Osteoblast (primary cell): ENCODE data around the gene IGSF11. TPM values are rescaled to one million over a fixed set of nuclear protein-coding genes. Genes with fewer than 3 reads are reported as not detected.

ENCODE experiments used
- DNase-seq: peaks from one replicate; pipeline ENCODE4 v3.0.0; 2011; ENCODE audit warnings: low spot score, mixed read lengths; ENCODE audit not compliant: insufficient read length; ENCODE audit errors: missing footprints
- H2AFZ ChIP-seq: 2 replicates; pipeline ENCODE4 v1.6.0; 2011; ENCODE audit warnings: mild to moderate bottlenecking, low read length
- H3K27ac ChIP-seq: 2 replicates; pipeline ENCODE4 v1.5.1; 2011; ENCODE audit warnings: mild to moderate bottlenecking, low read depth, low read length, moderate library complexity
- H3K27me3 ChIP-seq: 2 replicates; pipeline ENCODE4 v1.6.0; 2012; ENCODE audit warnings: mild to moderate bottlenecking, control low read depth, inconsistent platforms, low read length, moderate library complexity; ENCODE audit not compliant: insufficient read depth
- H3K36me3 ChIP-seq: 2 replicates; pipeline ENCODE4 v1.5.1; 2011; ENCODE audit warnings: mild to moderate bottlenecking, low read length, control low read depth, moderate library complexity; ENCODE audit not compliant: insufficient read depth
- H3K4me1 ChIP-seq: 2 replicates; pipeline ENCODE4 v1.5.1; 2011; ENCODE audit warnings: mild to moderate bottlenecking, low read length, control low read depth, moderate library complexity; ENCODE audit not compliant: insufficient read depth
- H3K4me2 ChIP-seq: 2 replicates; pipeline ENCODE4 v1.6.0; 2011; ENCODE audit warnings: mild to moderate bottlenecking, low read length; ENCODE audit not compliant: insufficient read depth
- H3K4me3 ChIP-seq: fragments of 200-600 bp; sonication (generic); 3 replicates; pipeline ENCODE4 v1.5.1; 2012; ENCODE audit warnings: mild to moderate bottlenecking, low read length, inconsistent platforms; ENCODE audit not compliant: insufficient read depth
- H3K79me2 ChIP-seq: 2 replicates; pipeline ENCODE4 v1.6.0; 2012; ENCODE audit warnings: mild to moderate bottlenecking, low read length, control low read depth, inconsistent platforms; ENCODE audit not compliant: insufficient read depth
- H3K9me3 ChIP-seq: 2 replicates; pipeline ENCODE4 v1.5.1; 2011; ENCODE audit warnings: low read depth, low read length, control low read depth
- H4K20me1 ChIP-seq: 2 replicates; pipeline ENCODE4 v1.6.0; 2012; ENCODE audit warnings: mild to moderate bottlenecking, low read length, control low read depth; ENCODE audit not compliant: insufficient read depth
- CTCF ChIP-seq: IDR thresholded peaks from 2 replicates; pipeline ENCODE4 v1.5.1; 2011; ENCODE audit warnings: mild to moderate bottlenecking, low read depth, low read length, moderate library complexity; ENCODE audit errors: extremely low read depth
- total RNA-seq: library from RNA; depleted of rRNA; stranded (reverse); fragments of >200 nt; gene quantifications from 2 replicates; pipeline ENCODE4 v1.2.3, GENCODE V29; 2012

Gene IGSF11
- total RNA-seq, 1 donor: 0.36 TPM

DNA sequence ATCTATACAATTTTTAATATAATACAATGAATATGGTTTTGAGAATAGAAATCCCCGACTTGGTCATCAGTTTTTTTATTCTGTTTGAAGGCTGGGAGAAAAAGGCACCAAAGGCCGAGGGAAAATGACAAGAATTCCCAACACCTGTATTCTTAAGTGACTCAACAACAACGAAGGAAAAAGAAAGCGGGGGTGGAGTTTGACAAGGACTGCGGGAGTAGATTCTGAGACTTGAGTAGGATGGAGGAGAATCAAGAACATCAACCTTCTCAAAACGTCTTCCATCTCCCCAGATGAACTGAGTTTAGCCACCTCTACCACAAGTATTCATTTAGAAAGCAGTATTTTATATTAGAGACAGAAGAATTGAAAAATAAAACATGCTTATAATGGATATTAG lies 107.2 kb downstream of the IGSF11 start:
- no peaks in the 10 kb centered on the region for H3K9me3 ChIP-seq
- no peak overlapping the region for H2AFZ ChIP-seq
- H3K4me2 ChIP-seq: no peak overlapping the region
- H3K27ac ChIP-seq: no peak overlapping the region
- H3K79me2 ChIP-seq: no peaks in the 10 kb centered on the region
- no peaks in the 10 kb centered on the region for H4K20me1 ChIP-seq
- H3K4me3 ChIP-seq: no peak overlapping the region
- no peak for TF ChIP-seq CTCF
- H3K36me3 ChIP-seq: no peaks in the 10 kb centered on the region
- no peaks in the 10 kb centered on the region for H3K27me3 ChIP-seq
- DNase-seq: no peak
- H3K4me1 ChIP-seq: no peaks in the 10 kb centered on the region

GRCh38 chr3:118912188-118912587 lies 122.5 kb downstream of the IGSF11 start:
- Histone ChIP-seq H3K9me3 (no peaks in the 10 kb centered on the region), H3K27ac (no peak overlapping the region), H3K4me2 (no peak overlapping the region), H3K4me1 (no peaks in the 10 kb centered on the region), H3K4me3 (no peak overlapping the region), H2AFZ (no peak overlapping the region), H4K20me1 (no peaks in the 10 kb centered on the region), H3K27me3 (no peaks in the 10 kb centered on the region), H3K36me3 (no peaks in the 10 kb centered on the region), H3K79me2 (no peaks in the 10 kb centered on the region)
- TF ChIP-seq CTCF: no peak
- DNase-seq: no peak

GRCh38 chr3:118910332-118910731 lies 124.3 kb downstream of the IGSF11 start:
- H3K27ac ChIP-seq: no peak overlapping the region
- no peak overlapping the region for H3K4me2 ChIP-seq
- no peaks in the 10 kb centered on the region for H3K27me3 ChIP-seq
- no peak overlapping the region for H2AFZ ChIP-seq
- no peak overlapping the region for H3K4me3 ChIP-seq
- H3K36me3 ChIP-seq: no peaks in the 10 kb centered on the region
- no peaks in the 10 kb centered on the region for H4K20me1 ChIP-seq
- H3K4me1 ChIP-seq: no peaks in the 10 kb centered on the region
- no peak for DNase-seq
- H3K79me2 ChIP-seq: no peaks in the 10 kb centered on the region
- H3K9me3 ChIP-seq: no peaks in the 10 kb centered on the region
- TF ChIP-seq CTCF: no peak

- H3K9me3 ChIP-seq: no peaks in the 10 kb centered on the region
- no peak overlapping the region for H3K4me3 ChIP-seq
- DNase-seq: no peak
- H4K20me1 ChIP-seq: no peaks in the 10 kb centered on the region
- H3K4me1 ChIP-seq: no peaks in the 10 kb centered on the region
- H3K4me2 ChIP-seq: no peak overlapping the region
- no peak for TF ChIP-seq CTCF
- no peak overlapping the region for H3K27ac ChIP-seq
- no peaks in the 10 kb centered on the region for H3K36me3 ChIP-seq
- no peak overlapping the region for H2AFZ ChIP-seq
- no peaks in the 10 kb centered on the region for H3K79me2 ChIP-seq
- no peaks in the 10 kb centered on the region for H3K27me3 ChIP-seq
Measured at GRCh38 chr3:118909763-118910162, 124.9 kb downstream of the IGSF11 start.
